Thoracic aorta (tissue), 2 donors: ENCODE measurements around the gene RTN3. TPM values are rescaled to one million over a fixed set of nuclear protein-coding genes. Genes with fewer than 3 reads are reported as not detected.

Experiments used
- ATAC-seq: fragments of 150-250 bp; one replicate; pipeline ENCODE4 v1.8.0; 2017; ENCODE audit warnings: low read depth; ENCODE audit not compliant: insufficient number of reproducible peaks, low FRiP score
- DNase-seq: peaks from one replicate; pipeline ENCODE4 v3.0.0-alpha.2; 2020; ENCODE audit warnings: low spot score
- H3K27ac ChIP-seq, 2 donors: fragments of 200-600 bp; sonication (generic); 1 replicate in 1 of 2; 2 replicates in 1 of 2; pipeline ENCODE4 v1.5.1; 2016; ENCODE audit warnings: mild to moderate bottlenecking in 2 of 2, moderate library complexity in 2 of 2
- H3K27me3 ChIP-seq: fragments of 200-600 bp; sonication (generic); replicated peaks from 2 replicates; pipeline ENCODE4 v1.6.0; 2016; ENCODE audit warnings: mild to moderate bottlenecking; ENCODE audit not compliant: insufficient read depth
- H3K36me3 ChIP-seq: fragments of 200-600 bp; sonication (generic); one replicate; pipeline ENCODE4 v1.5.1; 2016
- H3K4me1 ChIP-seq, 2 donors: fragments of 200-600 bp; sonication (generic); 1 replicate in 1 of 2; 2 replicates in 1 of 2; pipeline versions ENCODE4 v1.5.1 to v1.6.0; 2016; ENCODE audit warnings: low read depth in 2 of 2, mild to moderate bottlenecking in 1 of 2; ENCODE audit not compliant: control insufficient read depth in 1 of 2
- H3K4me3 ChIP-seq: fragments of 200-600 bp; sonication (generic); 2 replicates; pipeline ENCODE4 v1.5.1; 2016; ENCODE audit warnings: mild to moderate bottlenecking
- H3K9me3 ChIP-seq: fragments of 200-600 bp; sonication (generic); 2 replicates; pipeline ENCODE4 v1.5.1; 2016
- CTCF ChIP-seq: fragments of 200-600 bp; sonication (generic); IDR thresholded peaks from one replicate; pipeline ENCODE4 v1.5.1; 2019; ENCODE audit warnings: antibody characterized with exemption
- total RNA-seq, 2 donors: library from RNA; depleted of rRNA; stranded (reverse); fragments of >200 nt; gene quantifications; one replicate each; pipeline versions ENCODE4 v1.1.0 to v1.2.3, GENCODE V29; 2016

The RTN3 gene
- total RNA-seq, 2 donors from 2014 or later: 75.1 to 91.1 TPM

DNA sequence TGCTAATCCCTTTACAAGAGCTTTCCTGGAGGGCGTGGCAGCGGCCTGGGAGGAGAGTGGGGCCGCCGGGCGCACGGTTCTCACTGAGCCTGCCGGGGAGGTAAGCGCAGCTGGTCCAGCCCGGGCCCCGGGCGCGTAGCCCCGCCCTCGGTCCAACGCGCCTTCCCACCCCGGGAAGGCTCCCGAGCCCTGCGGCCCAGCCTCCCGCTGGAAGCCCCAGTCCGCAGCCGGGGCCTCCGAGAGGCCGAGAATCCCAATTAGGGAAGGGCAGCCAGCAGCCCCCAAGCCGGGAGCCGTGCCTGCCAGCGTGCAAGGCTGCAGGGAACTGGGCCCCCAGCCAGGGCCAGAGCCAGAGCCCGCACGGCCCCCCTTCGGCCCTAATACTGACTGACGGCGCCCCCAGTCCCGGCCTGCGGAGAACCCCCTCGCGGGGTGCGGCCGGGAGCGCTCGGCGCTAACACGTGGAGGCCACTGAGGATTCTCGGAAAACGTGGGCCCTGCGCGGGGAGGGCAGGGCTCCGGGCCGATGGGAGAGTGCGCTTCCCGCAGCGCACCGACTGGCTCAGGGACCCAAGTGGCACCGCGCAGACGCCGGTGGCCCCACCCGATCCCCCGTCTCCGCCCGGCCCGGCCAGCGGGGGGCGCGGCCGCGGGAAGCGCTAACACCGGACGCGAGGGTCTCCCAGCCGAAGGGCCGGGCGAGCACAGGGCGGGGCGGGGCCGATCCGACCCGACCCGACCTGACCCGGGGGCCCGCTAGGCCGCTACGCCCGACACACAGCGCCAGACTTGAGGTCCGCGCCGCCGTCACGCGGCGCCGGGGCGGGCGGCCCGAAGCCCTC is 81.6 kb downstream of the RTN3 start:
- H3K4me3 ChIP-seq: peak overlapping the region; percentile 80
- TF ChIP-seq CTCF: no peak
- no peaks in the 10 kb centered on the region for H3K9me3 ChIP-seq
- H3K4me1 ChIP-seq: peaks cover 11 to 32% of the 10 kb centered on the region in 2 donors
- H3K27me3 ChIP-seq: no peaks in the 10 kb centered on the region
- no peak for DNase-seq
- ATAC-seq: no peak
- no peaks in the 10 kb centered on the region for H3K36me3 ChIP-seq
- H3K27ac ChIP-seq: peak overlapping the region in 1 of 2 donors; percentile 32

- Histone ChIP-seq H3K36me3 (no peaks in the 10 kb centered on the region), H3K27ac (peak overlapping the region in 1 of 2 donors; percentile 32), H3K4me3 (peak overlapping the region; percentile 80), H3K9me3 (no peaks in the 10 kb centered on the region), H3K27me3 (no peaks in the 10 kb centered on the region), H3K4me1 (peaks cover 11 to 32% of the 10 kb centered on the region in 2 donors)
- TF ChIP-seq CTCF: no peak
- ATAC-seq (no peak), DNase-seq (no peak)
These were observed 82.4 kb downstream of the RTN3 start for GRCh38 chr11:63763496-63764339.

DNA sequence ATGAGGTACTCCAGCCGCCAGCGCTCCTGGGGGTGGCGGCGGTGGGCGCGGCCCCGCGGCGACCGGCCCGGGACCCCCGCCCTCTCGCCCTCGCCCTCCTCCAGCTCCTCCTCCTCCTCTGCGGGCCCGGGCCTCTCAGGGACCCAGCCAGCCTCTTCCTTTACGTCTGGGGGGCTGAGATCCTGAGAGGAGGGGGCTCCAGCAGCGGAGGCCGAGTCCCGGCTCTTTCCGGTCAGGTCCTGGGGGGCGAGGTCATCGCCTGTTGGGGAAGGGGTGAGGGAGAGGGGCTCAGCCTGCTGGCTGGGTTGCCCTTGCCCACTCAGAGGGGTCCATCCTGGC is 83.0 kb downstream of the RTN3 start:
- Histone ChIP-seq H3K36me3 (no peaks in the 10 kb centered on the region), H3K27me3 (no peaks in the 10 kb centered on the region), H3K27ac (no peak overlapping the region), H3K4me3 (no peak overlapping the region), H3K4me1 (peaks cover 11 to 32% of the 10 kb centered on the region in 2 donors), H3K9me3 (no peaks in the 10 kb centered on the region)
- ATAC-seq: no peak
- TF ChIP-seq CTCF: no peak
- DNase-seq: no peak

DNA sequence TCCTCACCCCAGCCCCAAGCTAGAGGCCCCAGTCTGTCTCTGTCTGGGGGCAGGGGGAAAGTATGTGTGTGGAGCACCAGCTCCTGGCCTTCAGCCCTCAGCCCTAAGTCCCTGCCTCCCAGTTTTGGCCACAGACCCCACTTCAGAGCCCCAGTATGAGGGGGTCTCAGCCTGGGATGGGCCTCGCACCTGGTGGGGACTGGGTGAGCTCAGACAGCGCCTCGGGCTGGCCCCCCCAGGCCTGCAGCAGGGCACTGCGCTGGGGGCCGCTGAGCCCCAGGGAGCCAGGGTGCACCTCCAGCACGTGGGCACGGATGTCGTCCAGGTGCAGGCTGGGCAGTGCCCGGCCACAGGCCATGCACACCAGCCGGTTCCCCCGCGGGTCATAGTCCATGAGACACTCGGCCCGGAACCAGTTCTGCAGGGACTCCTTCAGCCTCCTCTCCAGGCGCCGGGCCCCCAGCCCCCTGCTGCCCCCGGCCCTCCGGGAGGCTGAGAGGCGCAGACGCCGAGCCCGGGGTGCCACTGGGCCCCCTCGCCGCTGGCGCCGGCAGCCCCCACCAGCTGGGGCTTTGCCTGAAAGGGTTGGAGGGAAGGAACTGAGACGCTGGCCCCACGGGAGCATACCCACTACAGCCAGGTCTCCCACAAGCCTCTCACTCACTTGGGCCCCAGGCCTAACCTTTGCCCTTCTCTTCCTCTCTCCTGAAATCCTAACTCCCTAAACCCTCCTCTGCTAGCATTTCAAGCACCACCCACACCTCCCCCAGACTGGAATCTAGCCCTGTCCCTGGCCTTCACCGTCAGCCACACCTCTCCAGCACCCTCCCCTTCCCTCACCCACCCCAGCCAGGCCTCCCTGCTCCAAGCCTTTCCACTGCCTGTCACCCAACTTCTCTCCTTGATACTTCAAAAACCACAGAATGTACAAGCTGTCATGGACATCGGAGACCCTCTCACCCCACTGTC is 83.7 kb downstream of the RTN3 start:
- H3K4me1 ChIP-seq: peaks cover 14 to 37% of the 10 kb centered on the region in 2 donors
- no peaks in the 10 kb centered on the region for H3K36me3 ChIP-seq
- H3K9me3 ChIP-seq: no peaks in the 10 kb centered on the region
- H3K27ac ChIP-seq: no peak overlapping the region
- DNase-seq (no peak), ATAC-seq (no peak)
- no peaks in the 10 kb centered on the region for H3K27me3 ChIP-seq
- TF ChIP-seq CTCF: no peak
- no peak overlapping the region for H3K4me3 ChIP-seq
